Measurements from ENCODE around the gene SMC6.

The SMC6 gene

DNA sequence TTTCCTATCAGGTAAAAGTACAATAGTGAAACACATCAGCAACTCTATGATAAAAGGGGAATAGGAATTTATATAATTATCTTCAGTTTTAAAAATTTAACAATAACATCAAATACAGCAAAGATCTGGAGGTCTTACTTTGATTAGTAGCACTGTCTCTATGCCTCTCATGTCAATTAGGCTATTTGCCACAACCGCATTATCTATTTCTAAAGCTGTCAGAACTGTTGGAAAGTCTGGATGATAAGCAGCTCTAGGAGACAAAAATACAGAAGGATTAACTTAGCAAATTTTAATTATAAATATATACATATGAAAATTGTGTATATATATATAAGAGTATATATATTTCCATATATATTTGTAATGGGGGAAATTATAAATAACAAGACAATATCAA is 45.1 kb downstream of the SMC6 start:
- no peak for DNase-seq

DNA sequence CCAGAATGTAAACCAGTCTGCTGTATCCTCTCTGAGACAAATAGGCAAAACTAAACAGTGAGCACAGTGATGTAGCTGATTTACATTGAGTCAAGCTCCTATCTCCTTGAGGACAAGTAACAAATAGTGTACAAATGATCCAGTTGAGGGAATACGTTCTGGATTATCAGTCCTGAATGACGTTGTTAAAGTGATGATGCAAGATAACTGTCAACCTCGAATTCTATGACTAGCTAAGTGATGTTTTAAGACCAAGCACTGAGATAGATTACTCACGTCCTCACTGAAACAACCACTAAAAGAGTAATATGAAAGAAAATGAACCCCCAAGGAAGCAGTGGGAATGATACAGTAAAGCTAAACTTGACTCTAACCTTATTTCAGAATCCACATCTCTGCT is 46.8 kb downstream of the SMC6 start:
- no peak for DNase-seq

DNA sequence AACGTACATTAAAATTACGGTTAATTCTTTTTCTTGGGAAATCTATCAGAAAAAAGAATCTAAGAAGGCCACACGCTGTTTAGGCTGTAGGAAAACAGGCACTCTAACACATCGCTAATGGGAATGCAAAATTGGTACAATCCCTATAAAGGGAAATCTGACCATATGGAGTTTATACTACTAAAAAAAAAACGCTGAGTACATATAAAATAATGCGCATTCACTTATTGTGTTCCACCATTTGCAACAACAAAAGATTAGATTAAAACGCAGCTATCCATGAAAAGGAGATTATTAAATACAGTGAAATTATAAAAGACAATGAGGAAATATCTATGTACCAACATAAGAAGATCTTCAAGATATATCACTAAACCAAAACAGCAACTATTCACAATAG is 62.8 kb downstream of the SMC6 start:
- DNase-seq = no peak

DNA sequence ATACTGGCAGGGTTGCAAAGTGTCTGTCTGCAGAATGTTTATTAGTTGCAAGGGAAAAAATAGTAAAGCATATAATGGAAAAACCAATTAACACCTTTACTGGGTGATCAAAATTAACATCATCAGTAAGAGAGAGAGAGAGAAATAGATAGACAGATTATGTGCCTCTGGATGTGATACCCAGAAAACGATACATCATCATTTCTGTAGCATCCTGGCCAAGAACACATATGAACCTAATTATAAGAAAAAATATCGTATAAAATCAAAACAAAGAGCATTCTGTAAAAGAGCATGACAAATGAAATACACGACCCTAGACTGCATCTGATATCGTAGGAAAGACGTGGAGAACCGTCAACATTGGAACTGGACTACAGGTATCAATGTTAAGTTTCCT is 64.6 kb downstream of the SMC6 start:
- no peak for DNase-seq

DNA sequence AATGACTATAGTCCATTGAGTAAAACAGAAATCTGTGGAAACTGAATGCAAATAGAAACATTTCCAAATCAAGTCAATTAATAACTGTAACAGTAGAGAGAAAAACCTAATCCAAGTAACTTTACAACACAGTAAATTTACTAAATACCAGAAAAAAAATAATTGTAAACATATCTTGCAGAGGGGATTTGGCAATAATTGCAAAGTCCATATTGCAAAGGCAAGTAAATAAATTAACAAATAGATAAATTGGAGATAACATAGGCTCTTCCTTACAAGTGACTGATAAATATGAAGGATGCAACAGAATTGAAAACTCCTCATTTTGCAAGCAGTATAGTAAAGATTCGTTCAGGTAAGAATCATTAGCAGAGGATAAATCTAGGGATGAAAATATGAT is 65.0 kb downstream of the SMC6 start:
- no peak for DNase-seq

DNA sequence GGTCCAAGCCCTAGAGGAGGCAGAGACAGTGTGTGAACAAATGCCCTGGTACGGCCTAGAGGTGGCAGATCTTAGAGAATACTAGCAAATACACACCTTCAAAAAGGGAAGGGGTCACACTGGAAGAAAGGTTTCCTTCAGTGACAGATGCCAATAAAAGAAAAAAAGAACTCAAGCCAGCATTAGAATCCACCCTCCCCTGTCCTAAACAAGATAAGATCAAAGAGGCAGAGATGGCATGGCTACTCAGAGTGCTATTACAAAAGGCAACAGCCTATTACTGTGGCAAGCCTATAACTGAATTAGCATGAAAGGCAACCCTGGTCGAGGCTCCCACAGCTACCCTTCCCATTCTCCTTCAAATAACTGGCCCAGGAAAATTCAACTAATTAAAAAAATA is 69.6 kb downstream of the SMC6 start:
- DNase-seq = no peak

DNA sequence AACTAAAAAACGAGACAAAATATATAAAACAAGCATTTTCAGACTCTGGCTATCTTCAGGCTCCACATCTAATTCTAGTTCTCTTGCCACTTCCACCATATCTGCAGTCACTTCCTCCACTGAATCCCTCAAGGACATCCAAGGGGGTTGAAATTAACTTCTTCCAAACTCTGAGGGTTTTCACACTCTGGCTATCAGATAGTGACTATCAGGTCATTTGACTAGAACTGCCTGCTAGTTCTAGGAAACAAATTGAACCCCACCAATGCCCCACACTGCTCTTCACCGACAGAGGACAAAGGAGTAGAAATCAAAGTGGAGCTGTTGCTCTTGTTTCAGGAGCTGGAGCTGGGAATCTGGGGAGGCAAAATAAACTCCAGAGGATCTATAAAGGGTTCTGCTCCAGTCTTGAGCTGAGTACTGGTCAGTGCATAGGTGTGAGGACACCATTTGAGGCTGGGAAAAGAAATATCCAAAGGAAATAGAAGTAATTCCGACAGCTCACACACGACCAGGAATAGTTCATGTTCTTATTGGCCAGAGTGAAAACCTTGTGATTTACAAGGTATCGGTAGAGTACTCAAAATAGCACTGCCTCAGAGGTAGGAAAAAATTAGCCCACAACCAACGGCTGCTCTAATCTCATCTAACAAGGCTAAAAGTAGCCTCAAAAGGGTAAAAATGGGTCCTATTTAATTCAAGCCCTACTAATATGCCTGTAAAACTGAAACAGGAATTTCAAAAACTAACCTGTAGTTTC is 71.3 kb downstream of the SMC6 start:
- no peak for DNase-seq

DNA sequence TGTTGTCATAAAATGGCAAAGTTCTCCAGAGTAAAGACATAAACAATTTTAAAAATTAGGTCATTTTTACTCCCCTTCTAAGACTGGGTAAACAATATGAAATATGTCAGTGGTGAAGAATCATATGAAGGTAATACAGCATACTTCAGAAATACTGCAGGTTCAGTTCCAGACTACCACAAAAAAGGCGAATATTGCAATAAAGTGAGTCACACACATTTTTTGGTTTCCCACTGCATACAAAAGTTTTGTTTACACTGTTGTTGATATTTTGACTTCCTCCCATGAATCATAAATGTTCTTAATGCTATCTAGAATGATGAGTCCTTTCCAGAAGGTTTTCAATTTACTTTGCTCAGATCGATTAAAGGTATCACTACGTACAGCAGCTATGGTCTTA is 73.5 kb downstream of the SMC6 start:
- no peak for DNase-seq

DNA sequence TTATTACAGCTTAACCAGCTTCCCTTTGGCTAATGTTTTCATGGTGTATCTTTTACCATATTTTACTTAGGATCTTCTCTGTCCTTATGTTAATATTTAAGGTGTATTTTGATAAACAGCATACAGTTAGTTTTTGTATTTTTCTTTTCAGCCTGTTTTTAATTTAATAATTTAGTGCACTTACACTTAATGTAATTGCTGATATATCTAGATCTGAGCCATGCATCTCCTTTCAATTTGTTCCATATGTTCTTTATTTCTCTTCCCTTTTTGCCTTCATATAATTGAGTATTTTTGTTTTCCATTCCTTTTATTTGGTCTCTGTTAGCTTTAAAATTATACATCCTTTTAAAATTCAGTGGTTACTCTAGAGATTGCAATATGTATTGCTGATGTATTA is 78.8 kb downstream of the SMC6 start:
- DNase-seq = no peak

DNA sequence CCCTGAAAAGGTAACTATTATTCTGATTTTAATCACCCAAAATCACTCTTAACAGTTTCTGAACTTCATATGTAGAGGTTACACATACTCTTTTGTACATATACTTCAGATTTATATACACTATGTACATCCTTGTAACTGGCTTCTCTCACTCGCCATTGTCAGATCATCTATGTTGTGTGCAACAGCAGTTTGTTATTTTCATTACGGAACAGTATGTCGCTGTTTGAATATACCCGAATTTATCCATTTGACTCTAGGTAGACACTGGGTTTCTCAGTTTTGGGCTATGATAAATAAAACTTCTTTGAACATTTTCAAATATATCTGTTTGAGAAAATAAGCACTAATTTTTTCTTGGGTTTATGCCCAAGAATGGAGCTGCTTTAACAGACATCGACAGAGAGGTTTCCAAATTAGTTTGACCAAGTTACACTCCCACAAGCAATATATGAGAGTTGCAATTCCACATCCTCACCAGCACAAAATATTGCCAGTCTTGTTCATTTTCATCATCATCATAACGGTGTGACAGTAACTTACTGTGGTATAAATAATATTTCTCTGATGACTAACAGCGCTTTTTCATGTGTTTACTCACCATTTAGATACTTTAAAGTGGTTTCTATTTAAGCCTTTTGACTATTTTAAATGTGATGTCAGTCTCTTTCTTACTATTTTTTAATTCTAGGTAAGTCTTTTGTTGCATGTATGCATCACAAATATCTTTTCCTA is 80.9 kb downstream of the SMC6 start:
- no peak for DNase-seq

DNA sequence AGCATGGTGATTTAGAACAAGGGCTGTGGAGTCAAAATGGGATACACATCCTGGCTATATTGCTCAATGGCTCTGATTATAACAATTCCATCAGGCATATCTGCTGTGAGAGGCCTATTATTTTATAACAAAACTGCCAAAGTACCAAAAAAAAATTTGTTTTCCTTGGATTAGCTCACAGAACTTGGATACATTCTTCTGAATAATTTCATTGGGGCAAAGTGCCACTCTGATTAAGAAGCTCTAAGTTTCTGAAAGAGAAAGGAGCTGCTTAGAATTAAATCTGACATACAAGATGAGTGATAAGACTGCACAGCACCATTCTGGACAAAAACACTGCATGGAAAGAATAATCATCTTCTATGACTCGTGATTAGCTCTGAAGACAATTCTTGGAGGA is 85.7 kb downstream of the SMC6 start:
- DNase-seq = no peak

DNA sequence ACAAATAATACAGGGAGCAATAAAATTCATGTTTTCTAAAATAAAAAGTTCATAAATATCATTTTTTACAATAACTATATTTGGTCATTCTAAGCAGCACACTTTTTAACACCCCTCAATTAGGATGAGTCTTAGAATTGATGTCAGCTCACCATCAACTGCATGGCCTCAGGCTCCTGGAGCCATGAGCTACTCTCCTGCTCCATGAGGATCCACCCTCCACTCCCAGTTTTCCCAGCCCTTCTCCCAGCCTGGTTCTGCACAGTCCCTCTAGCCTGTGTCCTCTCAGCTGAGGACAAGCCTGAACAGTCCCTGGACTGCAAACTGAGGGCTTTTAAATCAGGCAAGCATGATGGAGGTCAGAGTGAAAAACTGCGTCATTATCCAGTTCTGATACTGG is 89.1 kb downstream of the SMC6 start:
- no peak for DNase-seq

DNA sequence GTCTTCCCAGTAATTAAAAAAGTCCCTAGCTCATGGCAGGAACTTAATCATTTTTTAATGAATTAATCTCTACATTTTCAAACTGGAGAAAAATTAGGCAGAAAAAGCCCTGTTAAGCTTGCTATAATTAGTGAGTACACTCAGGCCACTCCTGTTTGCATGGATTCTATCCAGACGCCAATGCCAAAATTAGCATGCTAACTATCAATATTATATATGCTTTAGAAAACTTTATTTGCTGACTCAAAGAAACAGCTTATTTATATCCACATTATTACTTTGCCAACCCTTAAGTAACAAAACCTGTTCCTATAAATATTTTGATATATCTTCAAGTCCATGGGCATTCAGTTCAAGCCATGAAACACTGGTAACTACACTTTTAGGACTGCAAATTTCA is 90.9 kb downstream of the SMC6 start:
- no peak for DNase-seq

DNA sequence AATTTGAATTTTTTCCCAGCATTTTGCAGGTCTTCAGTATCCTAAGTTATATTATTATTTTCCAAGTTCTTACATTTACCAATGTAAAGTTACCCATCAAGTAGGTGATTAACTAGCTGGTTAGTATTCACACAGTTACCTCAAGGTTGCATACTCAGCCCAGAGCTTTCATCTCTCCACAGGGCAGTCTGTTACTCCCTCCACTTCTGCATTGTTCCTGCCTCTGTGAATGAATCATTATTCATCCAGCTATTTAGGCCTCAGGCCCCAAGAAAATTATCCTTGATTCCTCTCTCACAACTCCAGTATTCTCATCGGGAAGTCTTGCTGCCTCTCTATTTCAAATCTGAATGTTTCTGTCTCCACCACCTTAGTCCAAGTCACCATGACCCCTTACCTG is 92.2 kb downstream of the SMC6 start:
- no peak for DNase-seq

DNA sequence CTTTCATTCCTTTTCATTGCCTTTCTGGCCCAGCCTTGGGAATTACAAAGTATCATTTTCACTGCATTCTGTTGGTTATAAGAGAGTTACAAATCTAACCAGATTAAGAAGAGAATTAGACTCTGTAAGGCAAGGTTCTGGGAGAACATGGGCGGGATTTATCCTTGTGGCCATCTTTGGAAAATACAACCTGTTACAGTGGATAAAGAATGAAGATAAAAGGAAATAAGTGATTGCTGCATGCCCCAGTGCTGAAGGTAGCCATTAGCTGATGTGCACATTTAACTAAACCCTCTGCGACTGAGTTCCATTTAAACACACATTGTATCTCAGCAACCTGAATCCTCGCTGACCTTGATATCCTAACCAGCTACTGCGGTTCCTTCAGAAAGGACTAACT is 93.4 kb downstream of the SMC6 start:
- DNase-seq = no peak

DNA sequence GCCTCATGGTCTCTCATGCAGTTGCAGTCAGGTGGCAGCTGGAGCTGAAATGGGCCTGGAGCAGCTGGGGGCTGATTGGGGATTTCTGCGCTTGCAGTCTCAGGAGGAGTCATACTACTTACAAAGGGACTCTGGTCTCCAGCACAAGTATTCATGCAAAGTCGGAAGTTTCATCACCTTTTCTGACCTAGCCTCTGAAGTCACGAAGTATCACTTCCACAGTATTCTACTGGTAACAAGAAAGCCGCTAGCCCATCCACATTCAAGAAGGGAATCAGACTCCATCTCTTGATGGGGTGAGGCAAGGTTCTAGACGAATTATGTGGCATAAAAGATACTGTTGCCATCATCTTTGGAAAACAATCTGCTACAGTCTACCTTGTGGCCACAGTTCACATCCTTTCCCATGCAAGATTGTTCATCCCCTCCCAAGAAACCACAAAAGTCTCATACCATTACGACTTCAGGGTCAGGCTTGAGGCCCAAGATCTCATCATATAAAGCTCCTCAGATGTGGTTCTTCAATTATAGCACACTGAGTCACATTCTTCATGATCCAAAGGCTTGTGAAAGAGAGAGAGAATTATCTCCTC is 95.3 kb downstream of the SMC6 start:
- peak; percentile 29 for DNase-seq

DNA sequence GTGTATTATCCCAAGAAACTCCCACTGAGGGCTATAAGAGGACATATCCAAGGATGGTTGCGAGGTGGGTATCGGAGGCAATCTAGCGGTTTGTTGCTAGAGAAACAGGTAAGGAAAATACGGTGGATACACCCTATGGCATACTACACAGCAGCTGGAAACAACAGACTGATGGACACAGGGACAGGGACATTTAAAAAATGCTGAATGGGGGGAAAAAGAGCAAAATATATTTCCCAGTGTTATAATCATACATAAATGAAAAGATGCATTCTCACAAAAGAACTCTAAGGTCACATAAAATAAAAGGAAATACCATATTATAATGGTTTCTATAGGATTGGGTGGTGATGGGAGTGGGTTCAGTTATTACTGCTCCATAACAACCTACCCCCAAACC is 95.9 kb downstream of the SMC6 start:
- DNase-seq = no peak

DNA sequence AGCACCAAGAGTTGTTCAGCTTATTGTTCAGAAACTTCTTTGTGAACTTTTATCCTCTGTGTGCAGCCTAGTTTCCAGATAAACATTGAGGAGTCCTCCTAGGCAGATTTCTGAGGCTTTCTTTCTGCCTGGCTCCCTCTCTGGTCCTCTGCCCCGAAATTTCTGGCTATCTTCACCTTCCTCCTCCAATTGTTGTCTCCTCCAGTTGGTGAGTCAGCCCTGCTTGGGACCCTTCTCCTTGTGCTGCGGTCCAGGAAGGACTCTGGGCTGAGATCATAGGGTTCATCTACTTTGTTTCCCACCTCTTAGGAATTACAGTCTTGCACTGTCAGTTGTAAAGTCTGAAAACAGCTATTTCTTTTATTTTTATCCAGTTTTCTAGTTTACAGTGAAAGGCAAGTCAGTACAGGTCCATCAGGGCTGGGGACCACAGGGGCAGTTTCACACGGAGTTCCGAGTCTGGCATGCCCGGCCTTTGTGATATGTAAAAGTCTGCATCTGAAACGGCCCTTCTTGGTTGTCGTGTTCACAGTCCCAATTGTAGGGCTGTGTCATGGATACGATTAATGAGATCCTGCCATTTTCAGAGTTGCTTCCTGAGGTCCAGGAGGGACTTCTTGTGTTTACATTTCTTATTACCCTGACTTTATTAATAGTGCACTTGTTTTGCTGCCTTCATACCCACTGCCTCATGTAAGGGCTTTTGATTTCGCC is 100.8 kb downstream of the SMC6 start:
- DNase-seq = no peak

DNA sequence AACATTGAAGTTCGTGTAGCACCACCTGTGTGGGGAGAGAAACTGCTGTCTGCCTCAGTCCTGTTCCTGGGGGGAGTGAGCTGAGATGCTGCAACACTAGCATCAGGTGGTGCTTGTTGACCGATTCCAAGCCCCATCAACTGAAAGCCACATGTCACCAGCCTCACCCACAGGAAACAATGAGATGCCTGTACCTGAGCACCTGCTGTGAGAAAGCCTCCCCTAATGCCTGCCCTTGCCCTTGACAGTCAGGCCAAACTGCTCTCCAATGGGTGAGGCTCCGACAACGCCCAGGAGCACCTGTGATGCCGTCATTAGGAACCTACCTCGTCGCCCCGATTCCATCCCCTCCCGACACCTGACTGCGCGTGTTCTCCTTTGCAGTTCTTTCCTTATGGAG is 104.6 kb downstream of the SMC6 start:
- no peak for DNase-seq

DNA sequence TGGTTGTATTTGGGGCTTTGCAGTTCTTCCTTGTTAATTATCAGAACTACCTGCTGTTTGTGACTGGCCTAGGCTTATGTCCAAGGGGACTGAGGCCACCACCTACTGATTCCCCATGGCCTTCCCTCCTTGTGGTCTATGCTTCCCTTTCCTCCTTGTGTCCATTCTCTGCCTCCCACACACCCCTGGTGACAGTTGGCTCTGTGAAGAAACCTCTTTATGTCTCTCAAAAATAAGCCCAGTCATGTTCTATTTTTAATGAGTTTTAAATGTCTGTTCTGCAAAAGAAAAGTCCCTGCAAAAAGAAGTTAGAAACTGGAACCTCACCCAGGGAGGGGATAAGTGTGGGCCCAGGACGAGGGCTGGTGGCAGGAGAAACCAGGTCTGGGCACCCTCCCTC is 105.0 kb downstream of the SMC6 start:
- DNase-seq = no peak

DNA sequence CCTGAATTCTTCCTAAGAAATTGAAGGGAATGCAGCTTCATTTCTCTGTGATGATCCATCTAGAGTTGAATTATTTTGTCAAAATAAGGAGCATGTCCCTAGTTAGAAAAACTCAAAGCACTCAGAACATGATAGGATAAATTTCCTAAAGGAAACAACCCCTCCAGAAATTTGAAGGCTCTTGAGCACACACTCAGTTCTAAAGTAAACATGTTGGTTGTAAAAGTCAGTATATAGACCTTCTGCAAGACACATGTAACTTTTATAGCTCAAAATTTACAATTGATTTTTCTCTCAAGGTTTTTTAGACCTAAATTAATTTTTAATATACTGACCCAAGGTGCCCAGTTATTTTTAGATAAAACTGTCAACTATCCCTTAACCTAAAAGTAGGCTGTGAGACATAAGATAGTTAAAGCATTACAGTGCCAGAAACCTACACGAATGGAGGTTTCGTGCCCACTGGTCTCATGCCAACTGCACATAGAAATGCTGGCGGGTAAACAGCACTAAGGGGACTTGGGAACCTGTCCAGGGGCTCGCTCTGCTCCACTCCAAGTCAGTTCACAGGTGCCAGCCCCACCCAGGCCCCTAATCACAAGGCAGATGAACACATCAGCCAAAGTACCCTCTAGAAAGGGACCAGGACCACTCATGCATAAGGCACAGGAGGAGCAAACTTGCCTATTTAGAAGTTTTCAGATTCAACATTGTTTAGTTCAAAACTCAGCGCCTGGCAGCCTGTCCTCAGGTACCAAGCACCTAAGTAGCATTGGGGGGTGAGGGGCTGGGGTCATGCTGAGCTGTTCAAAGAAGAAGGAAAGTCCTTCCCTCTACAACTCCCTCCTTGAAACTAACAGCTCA is 106.5 kb downstream of the SMC6 start:
- DNase-seq = no peak

DNA sequence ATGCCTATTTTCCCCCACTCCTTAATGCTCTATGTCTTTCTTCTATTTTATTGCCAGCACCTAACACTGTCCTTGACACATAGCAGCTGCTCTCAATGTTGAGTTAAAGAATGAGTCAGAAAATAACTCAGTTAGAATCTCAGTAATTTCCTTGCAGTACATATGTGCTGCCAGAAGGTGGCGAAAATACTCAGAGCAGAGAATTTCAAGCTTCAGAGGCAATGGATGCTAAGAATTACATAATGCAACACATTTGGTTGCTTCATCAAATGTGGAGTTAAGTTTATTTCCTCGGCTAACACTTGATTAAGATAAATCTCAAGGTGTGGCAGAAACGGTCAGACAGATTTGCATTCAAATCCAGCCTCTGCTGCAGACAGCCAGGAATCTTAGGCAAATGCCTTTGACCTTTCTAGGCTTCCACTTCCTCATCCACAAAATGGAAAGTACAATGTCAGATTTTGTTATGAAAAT is 107.5 kb downstream of the SMC6 start:
- DNase-seq = peak; percentile 35
